GM19351 (cell line): ENCODE data around the gene MYMK.

Experiments
- ATAC-seq: cut with Tn5 transposase; IDR thresholded peaks from one replicate; pipeline ENCODE4 v1.9.1; 2021; ENCODE audit warnings: mild to moderate bottlenecking, moderate library complexity; ENCODE audit not compliant: unreplicated experiment

Gene MYMK

DNA sequence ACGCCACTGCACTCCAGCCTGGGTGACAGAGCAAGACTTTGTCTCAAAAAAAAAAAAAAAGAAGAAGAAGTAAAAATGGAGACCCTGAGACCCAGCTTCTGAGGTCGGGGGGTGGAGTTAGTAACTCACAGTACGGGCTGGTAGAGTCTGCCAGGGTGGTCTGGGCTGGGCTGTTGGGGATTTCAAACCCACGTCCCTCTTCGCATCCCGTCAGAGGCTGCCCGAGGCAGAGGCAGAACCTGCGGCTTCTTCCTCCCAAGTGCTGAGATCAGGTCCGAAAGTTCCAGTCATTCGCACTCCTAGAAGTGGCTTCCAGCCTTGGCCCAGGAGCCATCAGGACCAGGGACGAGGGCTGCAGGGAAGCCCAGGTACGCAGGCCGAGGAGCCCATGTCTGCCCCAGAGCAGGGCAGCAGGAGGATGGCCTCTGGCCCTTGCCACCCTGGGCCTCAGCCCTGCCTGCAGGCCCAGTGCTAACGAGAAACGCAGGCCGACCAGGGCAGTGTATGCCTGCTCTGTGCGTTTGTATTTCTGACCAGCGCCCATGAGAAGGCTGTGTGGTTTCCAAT, 36.0 kb downstream of the MYMK start:
- ATAC-seq: no peak

GRCh38 chr9:133487331-133487725, 37.4 kb downstream of the MYMK start:
- ATAC-seq: no peak

- ATAC-seq: no peak
These were observed 39.1 kb downstream of the MYMK start for GRCh38 chr9:133485531-133486260.

DNA sequence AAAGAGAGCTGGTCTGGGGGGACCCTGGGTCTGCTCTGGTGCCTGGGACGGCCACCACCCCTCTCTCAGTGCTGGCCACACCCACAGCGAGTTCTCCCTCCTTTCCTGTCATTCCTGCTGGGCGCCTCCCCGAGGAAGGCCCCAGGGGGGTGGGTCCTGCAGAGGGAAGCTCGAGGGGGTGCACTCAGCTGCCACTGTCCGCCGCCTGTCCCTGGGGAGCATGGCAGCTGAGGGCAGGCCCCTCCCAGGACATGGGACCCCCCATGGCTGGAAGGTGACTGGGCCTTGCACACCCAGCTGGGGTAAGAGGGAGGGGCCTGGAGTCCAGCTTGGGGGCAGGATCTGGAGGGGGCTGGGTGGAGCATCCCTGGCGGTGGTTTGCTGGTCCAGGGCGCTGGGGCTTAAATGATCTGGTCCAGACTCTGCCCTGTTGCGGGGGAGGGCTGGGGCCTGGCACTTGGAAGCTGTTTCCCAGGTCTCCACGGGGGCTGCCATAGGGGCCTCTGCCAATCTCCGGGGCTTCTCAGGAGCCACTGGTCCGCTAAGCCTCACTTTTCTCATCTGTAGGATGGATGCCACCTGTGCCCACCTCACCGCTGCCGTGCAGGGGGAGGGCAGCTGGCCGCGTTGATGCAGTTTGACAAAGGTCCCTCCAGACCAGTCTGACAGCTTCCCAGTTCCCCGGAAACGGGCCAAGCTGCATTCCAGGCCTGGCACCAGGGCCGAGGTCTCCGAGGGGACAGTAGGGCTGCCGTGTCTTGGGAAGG, 39.9 kb downstream of the MYMK start:
- ATAC-seq: no peak

DNA sequence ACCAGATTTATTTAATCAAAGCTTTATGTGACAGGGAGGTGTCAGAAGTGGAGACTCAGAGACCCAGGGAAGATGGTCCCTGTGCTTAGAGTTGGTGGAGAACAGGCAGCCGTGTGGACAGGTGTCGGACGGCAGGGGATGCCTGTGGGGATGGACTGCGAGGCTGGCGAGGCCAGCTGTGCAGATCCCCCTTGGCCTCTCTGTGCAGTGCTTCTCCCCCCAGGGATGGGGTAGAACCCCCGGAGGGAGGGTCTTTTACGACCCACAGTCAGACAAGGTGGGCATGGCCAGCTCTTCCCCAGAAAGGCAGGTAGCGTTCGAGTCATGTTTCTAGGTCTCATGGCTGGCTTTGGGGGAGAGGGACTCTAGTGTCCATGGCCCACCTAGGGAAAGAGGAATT, 41.1 kb downstream of the MYMK start:
- no peak for ATAC-seq

DNA sequence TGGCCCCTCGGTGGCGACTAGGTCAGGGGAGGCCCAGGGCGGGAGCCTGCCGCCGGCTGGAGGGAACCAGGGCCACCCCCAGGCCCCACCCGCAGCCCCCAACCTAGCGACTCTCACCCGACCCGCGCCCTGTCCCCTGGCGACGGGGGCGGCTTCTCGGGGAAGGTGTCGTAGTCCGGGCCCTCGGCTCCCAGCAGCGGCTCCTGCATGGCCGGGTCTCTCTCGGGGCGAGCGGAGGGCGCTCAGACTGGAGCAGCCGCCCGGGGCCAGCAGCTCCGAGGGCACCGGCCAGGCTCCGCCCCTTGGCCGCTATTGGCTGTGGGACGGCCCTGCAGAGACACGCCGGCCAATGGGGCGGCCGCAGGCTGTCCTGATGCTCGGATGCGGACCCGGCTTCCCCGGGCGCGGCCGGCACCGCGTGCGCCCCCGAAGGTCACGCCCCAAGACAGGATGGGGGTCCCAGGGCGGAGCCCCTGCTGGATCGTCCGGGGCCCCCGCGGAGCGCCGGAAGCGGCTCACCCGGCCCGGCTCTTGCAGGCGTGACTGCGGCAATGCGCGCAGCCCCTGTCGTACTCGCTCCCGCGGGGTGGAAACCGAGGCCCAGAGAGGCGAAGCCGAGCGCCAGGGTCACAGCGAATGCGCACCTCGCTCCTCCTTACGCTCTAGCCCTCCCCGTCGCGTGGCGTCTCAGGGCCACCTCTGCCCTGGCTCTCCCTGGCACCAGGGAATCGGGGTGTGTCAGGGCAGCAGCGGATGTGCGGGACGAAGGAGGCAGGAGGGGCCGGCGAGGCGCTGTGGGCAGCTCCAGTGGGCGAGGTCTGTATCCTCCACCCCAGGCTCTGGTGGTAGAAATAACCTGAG, 45.7 kb downstream of the MYMK start, which contains the start of gene SLC2A6:
Gene SLC2A6 (minus strand): TSS at position 249 of the 861 bp plus-strand sequence. CDS start 40 bp downstream, at position 209.
- peak; percentile 91 for ATAC-seq

DNA sequence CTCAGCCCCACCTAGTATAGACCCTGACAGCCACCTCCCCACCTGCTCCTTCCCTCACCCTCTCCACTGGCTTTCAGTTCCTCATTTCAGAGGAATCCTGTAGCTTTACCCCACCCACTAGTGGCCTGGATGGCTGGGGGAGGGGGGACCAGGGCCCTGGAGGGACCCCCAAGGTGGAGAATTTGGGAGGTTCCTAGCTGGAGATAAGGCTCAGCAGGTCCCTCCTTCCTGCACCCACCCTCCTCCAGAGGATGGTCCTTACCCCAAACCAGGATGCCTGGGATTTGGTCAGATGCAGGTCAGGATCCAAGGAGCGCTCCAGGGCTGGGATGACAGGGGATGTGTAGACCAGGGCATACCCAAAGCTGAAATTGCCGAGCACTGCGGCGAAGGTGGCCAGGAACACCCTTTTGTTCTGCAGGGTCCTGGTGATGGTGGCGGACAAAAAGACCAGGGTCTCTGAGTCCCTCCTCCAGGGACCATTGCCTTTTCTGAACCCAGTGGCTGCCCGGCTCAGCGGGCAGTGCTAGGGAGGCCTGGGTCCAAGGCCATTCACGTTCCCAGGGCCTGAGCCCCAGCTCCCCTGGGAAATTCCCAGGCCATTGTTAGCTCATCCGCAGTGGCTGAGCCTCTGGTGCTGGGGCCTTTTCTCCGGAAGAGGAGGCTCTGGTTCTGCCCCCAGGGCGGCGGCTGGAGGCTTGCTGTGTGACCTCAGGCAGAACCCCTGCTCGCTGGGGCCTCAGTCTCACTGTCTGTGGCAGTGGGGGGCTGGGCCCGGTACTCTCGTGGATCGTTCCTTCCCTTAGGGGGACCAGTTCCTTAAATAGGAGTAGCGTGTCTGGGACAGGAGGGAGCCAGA, 46.5 kb downstream of the MYMK start:
- peak; percentile 35 for ATAC-seq

- no peak for ATAC-seq
These were observed 47.3 kb downstream of the MYMK start for GRCh38 chr9:133477461-133477860.

DNA sequence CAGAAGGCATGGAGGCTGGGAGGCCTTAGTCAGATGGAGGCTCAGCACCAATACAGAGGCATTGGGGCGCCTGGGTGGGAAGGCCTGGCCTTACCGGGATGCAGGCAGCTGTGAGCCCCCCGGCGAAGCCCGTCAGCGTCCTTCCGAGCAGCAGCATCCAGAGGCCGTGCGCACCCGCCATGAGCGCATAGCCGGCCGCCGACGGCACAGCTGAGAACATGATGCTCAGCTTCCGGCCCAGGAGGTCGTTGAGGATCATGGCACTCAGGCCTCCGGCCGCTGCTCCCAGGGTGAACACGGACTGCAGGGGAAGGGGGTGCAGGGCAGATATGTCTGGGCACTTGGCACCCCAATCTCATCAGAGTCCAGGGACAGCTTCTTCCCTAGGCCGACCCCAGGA, 47.8 kb downstream of the MYMK start:
- no peak for ATAC-seq

GRCh38 chr9:133476036-133476931, 48.5 kb downstream of the MYMK start:
- no peak for ATAC-seq

- no peak for ATAC-seq
These were observed 49.3 kb downstream of the MYMK start for GRCh38 chr9:133475292-133476012.

DNA sequence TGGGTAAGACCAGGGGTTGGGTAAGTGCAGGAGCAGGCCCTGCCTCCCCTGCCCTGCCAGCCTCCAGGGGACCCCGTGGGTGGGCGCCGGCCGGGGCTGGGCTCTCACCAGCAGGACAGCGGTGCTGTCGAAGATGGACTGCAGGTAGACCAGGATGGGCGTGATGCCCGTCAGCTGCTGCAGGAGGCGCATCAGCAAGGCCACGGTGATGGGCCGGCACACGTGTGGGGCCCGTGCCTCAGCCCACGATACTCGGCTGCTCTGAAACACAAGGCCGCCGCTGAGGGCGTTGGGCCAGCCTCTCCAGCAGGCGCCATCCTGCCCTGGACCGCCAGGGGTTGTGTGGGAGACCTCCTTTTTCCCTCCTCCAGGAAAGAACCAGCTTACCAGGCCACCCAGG, 49.9 kb downstream of the MYMK start:
- ATAC-seq: no peak

DNA sequence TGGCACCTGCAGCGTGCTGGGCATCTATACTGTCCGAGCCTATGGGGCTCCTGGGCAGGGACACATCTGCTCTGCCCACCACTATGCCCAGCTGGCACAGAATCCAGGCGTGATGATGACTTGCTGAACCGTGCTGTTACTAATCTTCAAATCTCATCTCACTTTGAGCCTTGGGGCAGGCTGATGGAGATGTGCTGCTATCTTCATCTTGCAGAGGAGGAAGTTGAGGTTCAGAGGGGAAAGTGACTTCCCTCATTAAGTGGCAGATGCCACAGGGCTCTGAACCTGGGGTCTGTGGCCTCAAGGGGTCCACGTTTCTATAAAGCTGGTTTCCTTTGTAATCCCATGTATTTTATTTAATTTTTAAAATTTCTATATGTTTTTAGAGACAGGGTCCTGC, 50.5 kb downstream of the MYMK start:
- no peak for ATAC-seq

DNA sequence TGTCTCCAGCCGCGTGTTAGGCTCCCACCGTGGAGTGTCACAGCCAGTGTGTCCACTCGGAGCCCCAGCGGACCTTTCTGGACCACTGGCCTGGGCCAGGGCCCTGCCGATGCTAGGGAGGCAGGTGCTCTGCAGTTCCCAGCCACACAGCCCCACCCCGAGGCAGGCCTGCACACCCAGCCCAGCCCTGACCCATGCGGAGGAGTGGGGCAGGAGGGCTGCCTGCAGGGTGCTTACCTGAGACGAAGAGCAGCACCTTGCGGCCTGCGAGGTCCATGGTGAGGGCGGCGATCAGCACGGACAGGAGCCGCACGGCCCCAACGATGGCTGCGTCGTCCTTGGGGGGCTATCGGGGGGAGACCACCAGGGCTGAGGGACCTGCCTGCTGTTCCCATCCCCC, 51.0 kb downstream of the MYMK start:
- no peak for ATAC-seq

- ATAC-seq: no peak
These were observed 51.9 kb downstream of the MYMK start for GRCh38 chr9:133472753-133473378.

DNA sequence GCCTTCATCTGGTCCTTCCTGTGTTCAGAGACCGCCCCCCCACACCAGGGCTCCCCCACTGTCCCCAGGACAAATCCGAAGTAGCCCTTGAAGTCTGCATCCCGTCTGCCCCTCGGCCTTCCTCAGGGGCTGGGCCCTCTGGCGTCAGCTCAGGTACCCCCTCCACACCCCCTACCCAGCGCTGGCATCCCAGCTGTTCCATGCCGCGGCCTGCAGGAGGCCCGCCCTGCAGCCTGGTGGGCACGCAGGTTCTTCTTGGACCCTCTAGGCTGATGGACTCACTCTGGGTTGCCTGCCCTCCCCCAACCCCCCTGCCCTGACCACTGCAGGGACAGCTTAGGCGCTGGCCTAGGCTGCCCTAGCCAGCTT, 52.5 kb downstream of the MYMK start:
- ATAC-seq: no peak

DNA sequence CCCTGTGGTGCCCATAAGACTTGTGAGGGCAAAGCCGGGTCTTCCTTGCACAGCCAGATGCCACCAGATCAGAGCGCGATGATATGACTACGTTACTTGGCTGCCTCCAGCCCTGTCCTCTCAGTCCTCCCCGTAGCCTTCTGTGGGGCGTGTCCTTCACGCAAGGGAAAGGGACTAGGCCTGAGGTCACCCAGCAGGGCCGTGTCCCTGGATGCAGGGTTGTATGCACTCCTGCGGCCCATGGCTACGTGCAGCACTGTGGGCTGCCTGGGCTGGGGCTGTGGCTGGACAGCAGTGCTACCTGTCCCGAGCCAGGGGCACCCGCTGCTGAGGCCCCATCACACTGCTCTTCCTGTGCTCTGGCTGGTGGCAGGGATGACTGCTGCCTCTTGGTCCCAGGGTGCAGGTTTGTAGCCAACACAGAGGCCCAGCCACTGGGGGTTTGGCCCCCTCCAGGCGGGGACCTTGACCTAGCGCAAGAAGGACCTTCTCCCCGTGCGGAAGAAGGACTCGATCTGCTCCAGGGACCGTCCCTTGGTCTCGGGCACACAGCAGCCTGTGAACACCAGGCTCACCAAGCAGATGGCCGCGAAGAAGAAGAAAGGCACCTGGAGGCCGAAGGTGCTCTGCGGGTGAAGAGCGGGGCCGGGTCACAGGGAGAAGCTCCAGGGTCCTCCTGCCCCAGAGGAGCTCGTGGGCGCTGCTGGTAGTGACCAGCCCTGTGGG, 53.0 kb downstream of the MYMK start:
- no peak for ATAC-seq
